Stimulated activated CD8-positive, alpha-beta memory T cell treated with anti-CD3 and anti-CD28 coated beads, Interleukin-15, amount 100 ng/mL, for 1 hour (primary cell): ENCODE data around the gene KRT74.

ENCODE experiments used
- DNase-seq: peaks from one replicate; pipeline ENCODE4 v3.0.0-alpha.2; 2020; ENCODE audit warnings: low read depth

Gene KRT74

DNA sequence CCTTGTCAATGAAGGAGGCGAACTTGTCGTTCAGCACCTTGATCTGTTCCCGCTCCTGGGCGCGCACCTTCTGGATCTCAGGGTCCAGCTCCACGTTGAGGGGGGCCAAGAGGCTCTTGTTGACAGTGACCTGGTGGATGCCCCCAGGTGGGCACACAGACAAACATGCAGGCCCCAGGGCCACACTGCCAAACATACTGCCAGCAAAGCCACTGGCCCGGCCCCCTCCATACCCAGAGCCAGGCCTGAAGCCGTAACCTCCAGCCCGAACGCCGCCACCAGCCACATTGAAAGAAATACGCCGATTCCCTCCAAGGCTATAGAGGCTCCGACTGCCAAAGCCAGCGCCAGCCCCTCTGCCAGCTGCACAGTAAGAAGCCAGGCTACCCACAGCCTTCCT is 337 bp downstream of the KRT74 start:
- no peak for DNase-seq

DNA sequence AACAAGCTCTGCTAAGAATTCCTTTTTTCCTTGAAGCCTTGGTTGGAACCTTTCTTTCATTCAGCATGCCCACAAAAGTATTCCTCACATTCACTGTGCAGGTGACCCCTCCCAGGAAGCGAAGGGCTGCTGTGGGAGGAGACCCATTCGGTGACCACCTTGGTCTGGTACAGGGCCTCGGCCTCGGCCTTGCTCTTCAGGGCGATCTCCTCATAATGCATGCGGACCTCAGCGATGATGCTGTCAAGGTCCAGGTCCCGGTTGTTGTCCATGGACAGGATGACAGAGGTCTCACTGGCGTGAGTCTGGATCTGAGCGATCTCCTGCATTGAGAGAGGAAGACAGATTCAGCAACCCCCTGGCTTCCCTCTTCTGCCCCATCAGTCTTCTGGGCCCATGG is 3.1 kb downstream of the KRT74 start:
- no peak for DNase-seq

DNA sequence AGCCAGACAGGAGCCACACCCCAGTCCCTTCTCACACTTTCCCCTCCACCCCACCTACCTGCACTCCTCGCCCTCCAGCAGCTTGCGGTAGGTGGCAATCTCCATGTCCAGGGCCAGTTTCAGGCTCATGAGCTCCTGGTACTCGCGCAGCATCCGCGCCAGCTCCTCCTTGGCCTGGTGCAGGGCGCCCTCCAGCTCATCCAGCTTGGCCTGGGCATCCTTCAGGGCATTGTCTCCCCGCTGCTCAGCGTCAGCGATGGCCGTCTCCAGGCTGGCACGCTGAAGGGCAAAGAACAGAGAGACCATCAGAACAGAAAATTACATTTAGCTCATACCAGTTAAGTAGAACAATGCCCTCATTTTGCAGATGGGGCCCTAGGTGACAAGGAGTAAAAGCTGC is 5.5 kb downstream of the KRT74 start:
- no peak for DNase-seq

DNA sequence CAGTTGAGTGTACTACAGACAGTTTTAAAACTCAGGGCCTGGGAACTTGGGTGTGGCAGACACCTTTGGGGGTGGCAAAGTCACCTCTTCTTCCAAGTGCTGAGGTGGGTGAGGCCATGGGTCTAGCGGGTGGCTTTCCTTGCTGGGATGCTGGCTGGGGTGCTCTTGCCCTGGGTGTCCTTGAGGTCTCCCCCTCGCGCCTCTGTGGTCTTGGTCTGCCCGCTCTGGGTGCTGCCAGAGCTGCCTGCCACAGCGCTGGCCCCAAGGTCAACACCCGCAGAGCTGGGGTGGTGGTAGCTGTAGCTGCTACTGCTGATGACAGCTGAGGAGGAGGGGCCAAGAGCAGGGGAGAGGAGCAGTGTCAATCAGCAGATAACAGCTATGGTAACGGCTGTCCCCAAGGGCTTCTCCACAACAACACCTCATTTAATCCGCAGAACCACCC is 6.8 kb downstream of the KRT74 start:
- DNase-seq: peak; percentile 6

DNA sequence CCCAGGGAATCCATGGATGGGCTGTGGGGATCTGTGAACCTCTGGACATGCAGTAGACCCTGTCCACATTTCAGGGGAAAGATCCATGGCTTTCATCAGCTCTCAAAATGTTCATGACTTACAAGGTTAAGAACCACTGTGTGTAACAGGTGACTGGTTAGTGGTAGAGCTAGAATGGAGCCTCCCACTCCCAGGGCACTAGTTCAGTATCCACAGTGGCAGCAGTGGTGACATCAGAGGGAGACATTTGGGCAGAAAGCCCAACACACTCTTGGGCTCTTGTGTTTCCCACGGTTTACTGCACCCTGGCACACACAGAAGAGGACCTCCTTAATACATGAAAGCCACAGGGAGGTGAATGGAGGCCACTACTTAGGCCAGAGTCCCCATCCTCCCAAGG is 9.1 kb downstream of the KRT74 start:
- DNase-seq: no peak

DNA sequence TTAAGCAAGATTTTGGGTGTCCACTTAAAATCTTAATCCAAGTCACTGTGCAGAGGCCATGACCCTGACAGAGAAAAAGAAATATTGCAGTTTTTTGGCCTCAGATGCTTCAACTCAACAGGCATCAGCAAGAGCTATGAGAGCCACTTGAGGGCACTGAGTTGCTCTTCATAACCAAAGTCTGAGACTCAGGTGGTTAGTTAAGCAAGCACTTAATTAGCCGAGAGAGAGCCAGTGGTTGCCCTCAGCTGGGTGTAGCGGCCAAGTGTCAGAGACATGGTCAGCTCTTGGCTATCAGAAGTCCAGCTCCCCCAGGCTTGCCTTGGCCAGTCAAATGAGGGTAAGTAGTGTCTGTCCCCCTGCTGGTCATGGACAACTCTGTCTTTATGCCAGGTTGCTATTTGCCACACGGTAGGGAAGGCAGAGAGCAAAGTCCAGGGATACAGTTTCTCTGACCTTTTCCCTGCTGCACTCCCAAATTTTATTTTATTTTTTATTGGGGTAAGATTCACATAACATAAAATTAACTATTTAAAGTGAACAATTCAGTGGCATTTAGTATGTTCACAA is 11.7 kb downstream of the KRT74 start:
- no peak for DNase-seq

DNA sequence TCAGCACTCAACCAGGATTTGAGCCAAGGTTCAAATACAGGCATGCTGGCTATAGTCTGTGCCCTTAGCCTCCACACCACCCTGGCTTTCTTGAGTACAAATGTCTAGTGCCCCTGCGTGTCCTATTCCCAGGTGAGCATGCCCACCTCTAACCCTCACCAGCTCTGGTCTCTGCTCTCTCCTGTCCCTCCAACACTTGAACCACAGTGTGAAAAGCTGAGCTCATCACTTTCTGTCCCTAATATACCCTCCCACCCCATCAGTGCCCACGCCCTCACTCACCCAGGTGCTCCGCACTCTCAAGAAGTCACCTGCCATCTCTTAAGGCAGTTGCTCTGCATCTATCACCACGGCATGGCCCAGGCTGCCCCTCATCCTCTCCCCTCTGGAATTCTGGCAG is 13.7 kb downstream of the KRT74 start:
- DNase-seq: no peak

DNA sequence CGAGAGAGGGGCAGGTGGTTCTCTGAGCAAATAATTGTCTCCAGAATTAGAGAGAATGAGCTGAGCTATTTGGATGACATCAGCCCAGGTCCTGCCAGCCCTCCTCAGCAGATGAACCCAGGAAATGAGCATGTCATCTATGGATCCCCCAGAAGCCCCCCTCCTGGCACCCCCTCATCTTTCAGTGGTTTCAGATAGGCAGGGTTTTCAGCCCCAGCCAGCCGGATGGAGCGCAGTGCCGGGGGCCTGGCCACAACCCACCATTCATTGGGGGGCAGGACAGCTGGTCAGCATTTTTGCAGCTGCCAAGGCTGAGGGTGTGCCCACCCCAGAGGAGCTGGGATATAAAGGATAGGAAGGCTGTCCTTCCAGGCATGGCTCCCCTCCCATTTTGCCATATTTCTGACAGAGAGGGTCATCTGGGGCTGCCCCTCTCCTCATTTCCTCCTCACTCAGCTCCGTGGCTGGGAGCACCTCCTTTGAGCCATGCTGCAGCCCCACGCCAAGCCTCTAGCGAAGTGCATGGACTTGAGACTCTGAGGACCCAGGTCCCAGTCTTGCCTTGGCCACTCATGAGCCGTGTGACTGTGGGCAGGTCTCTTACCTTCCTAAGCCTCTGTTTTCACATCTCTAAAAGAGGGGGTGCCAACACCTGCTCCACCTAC is 14.7 kb downstream of the KRT74 start:
- DNase-seq: no peak

DNA sequence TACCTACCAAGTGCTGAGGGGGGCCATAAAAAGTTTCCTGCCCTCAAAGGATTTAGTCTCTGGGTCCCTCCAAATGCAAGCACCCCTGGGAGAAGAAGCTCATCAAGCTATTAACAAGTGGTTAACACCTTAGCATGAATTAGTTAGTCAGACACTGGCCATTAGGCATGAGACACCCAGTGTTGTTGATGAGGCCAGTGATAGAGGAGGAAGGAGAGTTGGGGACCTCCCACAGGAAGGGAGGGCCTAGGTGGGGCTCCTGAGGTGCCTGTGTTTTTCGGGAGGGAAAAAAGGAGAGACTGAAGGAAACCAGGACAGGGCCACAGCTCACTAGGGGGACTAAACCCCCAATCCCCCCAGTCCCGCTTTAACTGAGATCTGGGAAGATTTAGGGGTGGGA is 16.2 kb downstream of the KRT74 start:
- no peak for DNase-seq

DNA sequence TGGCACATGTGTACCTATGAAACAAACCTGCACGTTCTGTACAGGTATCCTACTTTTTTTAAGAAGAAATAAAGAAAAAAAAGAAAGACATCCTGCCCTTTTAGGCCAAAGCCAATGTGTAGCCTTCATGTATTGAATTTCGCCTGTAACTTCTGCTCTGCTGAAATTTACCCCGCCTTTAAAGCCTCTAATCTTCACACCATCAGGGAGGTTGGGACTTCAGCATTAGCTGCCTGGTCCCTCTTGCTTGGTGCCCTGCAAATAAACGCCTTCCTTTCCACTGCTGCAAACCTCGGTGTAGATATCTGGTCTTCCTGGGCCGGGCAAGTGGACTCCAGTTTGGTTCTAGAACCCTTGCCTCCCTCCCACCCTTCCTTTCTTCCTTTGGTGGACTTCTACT is 18.1 kb downstream of the KRT74 start:
- no peak for DNase-seq

DNA sequence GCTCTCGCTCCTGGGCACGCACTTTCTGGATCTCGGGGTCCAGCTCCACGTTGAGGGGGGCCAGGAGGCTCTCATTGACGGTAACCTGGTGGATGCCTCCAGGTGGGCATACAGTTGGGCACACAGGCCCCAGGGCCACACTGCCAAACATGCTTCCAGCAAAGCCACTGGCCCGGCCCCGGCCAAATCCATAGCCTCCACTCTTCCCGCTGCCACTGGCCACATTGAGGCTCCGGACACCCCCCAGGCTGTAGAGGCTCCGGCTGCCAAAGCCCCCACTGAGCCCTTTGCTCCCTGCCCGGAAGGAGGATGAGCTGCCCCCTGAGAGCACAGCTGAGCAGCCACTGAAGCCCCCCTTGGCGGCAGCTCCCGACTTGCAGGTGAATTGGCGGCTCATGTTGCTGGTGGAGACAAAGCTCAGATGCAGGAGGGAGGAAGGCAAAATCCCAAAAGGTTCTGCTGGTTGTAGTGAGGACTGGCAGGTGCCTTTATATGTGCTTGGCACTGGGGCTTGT is 20.9 kb downstream of the KRT74 start, which contains the start of gene KRT71:
Gene KRT71 (minus strand): TSS at position 465 of the 515 bp plus-strand sequence. CDS start 68 bp downstream, at position 397.
- no peak for DNase-seq

DNA sequence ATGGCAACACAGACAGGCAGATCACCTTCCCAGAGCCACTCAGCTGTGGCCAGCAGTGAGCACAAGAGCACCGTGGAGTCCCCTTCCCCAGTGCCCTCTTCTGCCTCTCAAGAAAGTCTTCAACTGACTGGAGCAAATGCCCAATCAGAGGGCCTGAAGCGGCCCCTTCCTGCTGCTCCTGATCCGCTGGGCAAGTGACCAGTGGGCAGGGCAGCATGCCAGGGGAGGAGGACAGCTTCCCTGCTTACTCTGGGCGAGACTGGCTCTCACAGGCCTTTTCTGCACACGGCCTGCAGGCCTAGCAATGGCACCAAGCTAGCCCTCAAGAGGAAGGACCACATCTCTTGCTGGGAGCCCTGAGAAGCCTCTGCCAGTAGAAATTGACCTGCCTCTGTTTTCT is 21.6 kb downstream of the KRT74 start:
- DNase-seq: no peak

DNA sequence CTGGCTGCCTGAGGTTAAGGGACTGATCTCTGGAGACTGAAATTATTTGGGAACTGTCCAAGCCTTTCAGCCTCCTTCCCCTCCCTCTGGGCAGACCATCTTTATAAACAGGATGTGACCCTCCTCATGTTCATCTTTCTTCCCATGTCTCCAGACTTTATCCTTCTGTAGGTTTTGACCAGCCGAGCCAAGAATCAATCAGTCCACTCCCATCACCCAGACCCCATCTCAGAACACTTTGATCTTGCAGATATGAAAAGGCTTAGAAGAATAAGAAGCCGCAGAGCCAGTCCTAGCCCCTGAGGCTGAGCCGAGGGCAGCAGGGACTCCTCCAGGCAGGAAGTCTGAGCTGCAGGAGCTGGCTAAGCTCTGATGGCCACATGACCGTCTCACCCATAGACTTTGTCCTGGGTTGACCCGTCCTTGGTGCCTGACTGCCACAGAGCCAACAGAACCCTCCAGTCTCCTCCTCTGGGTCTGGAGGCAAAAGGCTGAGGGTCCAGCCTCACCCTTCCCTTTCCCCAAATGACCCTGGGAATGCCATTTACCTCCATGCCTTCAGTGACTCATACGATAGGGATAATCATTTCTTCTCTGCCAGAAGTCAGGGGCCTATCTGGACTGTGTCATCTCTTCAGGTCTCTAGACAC is 22.3 kb downstream of the KRT74 start:
- no peak for DNase-seq

DNA sequence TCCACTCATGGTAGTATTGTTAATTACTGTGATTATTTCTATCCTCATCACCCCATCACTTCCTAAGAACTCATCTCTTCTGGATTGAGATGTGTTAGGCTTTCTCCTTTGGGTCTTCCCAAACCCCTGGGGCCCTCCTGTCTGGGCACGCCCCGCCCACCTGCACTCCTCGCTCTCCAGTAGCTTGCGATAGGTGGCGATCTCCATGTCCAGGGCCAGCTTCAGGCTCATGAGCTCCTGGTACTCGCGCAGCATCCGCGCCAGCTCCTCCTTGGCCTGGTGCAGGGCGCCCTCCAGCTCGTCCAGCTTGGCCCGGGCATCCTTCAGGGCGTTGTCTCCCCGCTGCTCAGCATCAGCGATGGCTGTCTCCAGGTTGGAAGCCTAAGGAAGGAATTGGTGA is 27.5 kb downstream of the KRT74 start:
- DNase-seq: no peak

DNA sequence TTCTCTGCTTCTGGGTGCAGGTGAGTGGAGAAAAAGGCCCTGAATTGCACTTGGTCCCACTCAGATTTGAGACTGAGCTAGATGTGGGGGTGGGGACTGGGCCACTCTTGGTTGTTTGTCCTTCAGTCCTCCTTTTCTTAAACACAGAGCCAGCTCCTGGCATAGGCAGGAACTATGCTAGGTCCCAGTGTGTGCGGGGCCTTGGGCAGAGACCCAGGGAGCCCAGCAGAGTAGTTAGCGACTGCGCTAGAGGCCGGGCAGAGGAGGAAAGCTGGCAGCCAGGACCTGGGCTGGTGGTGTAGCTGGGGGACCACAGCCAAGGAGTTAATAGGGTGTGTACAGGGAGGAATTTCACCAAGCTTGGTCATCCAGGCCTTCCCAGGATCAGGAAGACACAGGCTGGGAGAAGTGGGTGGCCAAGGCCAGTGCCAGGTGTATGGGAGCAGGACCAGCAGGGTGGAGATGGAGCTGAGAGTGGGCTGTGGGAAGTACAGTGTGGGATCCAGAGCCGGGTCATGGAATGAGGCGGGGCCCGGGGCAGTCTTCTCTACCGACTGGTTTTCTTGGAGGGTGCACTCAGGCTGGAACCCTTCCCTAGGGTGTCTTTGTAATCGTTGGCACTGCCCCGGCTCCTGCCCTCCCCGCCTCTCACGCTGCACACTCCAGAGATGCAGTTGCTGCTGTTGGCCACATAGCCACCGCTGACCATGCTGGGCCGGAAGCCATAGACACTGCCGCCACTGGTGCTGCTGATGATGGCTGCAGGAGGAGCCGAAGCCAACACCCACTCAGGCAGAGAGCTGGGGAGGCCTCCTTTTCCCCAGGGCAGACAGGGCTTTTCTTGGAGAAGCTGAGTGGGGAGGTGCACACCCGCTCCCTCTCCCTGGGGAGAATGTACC is 29.4 kb downstream of the KRT74 start:
- no peak for DNase-seq

DNA sequence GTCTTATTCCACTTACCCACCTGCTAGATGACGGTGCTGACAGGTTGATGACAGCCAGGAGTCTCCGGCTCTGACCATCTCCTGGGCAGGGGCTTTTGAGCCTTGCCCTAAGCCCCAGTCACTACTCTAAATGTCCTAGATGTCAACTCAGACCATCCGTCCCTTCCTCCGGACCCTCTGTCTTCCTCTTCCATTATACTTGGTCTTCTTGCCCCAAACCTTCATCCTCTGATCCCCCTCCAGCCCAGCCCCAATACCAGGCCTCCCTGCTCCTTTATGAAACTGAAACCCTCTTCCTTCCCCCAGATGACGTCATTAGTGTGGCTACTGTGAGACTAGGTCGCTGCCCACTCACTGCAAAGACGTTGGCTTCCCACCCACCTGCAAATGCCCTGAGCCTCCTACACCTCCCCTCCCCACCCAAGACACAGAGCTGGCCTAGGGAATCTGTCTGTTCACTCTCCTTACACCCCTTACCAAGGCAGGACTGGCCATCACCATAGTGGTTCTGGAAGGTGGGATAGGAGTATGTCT is 30.8 kb downstream of the KRT74 start:
- no peak for DNase-seq

DNA sequence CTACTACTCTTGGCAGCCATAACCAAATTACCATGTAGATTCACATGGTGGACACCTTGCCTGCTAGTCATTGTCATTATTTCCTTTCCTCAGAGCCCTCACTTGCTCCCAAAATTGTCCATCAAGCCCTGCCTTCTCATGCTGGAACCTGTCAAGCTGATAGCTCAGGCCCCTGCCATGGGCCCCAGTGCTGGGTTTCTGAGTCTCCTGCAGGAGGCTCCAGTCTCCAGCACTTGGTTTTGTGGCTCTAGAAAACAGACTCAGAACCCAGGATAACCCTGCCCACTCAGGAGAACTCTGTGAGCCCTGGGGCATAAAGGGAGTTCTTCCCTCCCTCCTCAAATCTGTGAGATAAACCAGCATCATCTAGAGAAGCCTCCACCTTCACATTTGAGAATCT is 31.5 kb downstream of the KRT74 start:
- DNase-seq: no peak

DNA sequence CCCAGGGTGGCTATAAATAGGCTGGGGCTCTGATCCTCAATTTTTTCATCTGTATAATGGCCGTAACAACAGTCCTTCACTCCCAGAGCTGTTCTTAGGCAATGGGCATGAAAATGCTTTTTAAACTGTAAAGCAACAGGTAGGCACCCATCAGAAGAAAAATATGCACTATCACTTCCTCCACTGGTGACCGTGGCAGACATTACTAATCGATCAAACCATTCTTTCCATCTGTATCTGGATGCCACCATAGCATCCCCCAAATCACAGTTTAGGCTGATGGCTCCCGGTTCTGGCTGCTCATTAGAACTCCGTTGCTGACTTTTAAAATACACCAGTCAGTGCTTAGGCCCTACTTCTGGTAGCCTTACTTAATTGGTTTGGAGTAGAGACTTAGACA is 31.9 kb downstream of the KRT74 start:
- DNase-seq: no peak

DNA sequence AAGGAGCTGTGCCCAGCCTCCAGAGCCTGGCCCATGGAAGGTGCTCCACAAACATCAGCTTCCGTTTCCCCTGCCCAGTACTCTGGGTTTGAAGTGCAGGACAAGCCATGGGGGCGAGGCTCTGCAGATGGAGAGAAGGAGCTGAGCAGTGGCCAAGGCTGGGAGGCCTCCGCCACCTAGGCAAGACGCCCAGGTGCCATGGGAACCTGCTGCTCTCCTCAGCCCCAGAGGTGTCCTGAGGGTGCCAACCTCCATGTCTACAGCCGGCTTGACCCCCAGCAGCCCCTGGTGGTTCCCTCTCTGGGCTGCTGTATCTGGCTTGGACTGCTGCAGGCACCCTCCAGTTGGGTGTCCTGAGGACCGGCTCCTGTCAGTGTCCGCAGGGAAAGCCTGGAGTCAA is 33.1 kb downstream of the KRT74 start:
- DNase-seq: no peak

DNA sequence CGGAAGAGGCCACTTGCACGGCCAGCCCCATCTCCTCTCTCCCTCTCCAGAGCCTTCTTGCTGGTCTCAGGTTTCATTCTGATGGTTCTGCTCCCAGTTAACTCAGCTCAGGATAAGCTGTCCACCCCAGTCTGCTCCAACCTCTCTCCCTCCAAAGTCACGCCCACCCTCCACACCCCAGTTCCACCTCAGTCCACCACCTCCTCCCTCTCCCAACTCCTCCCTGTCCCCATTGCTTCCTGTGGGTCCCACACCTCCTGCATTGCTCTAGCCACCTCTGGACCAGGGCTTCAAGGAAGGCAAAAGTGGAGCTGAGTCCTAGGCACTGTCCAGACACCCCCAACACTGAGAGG is 33.8 kb downstream of the KRT74 start:
- no peak for DNase-seq

DNA sequence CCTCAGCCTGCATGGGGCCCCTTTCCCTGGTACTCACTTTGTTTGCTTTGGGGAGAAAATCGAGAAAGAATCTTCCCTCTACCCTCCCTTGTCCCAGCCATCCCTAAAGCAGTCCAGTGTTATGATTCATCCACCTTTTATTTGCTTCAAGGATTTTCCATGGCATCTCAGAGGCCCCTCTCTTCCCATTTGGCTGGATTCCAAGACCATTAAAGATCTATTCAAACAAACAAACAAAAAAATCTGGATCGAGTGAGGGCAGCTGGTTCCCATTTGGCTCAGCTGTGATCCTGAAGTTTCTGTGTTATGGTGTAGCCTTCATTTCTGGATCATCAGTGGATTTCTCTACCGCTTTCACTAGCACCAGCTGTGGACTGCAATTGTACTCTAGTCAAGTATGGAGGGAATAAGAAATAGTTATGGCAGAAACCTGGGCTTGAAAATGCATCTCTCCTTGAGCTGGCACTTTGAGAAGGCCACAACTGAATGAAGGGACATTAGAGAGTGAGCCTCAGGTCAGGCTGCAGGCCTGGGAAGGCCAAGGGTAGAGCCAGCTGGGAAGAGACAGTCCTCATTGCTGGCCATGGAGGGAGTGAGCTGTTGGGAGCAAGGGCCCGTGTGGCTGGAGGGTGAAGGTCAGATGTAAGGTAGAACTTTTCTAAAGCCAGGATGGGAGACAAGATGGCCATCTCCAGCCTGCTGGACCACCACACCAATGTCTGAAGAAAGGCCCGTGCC is 34.4 kb downstream of the KRT74 start:
- DNase-seq: no peak

DNA sequence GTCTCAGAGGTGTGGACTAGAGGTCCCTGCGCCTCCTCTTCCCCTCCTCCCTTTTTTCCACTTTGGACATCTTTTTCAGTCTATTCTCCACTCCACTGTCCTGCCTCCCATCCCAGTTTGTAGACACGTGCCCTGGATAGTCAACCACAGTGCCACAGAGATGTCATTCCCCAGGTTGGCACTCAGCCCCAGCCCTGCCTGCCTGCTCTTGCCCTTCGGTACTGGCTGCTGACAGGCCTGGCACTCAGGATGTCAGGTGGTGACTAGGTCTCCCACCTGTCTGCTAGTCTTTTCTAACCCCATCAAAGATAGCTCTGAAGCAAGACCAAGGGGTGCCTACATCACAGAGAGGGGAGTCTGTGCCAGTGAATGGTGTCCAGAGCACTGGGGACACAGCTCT is 36.5 kb downstream of the KRT74 start:
- no peak for DNase-seq
